HG03108 (cell line): ENCODE measurements around the gene ITGB3.
"Not testable (repeated sequence)": the region's sequence is repeated elsewhere in the genome, so short reads cannot be mapped to it uniquely, and the experiment has no call there.

ENCODE experiments used
- ATAC-seq: cut with Tn5 transposase; IDR thresholded peaks from one replicate; pipeline ENCODE4 v1.9.1; 2021; ENCODE audit warnings: moderate library complexity; ENCODE audit not compliant: unreplicated experiment

ITGB3 gene

GRCh38 chr17:47253541-47254402 lies at the start of gene ITGB3:
TSS of gene ITGB3 (plus strand) at chr17:47253827. CDS start at chr17:47253862, 35 bp downstream.
- peak; percentile 69 for ATAC-seq

- no peak for ATAC-seq
These were observed 49.5 kb upstream of the ITGB3 start for GRCh38 chr17:47203984-47204721.

- peak; percentile 37 for ATAC-seq
These were observed 48.8 kb upstream of the ITGB3 start for GRCh38 chr17:47204722-47205418.

GRCh38 chr17:47205419-47205963 lies 48.1 kb upstream of the ITGB3 start:
- ATAC-seq, result peak; percentile 44

GRCh38 chr17:47207143-47208067 lies 46.2 kb upstream of the ITGB3 start:
- ATAC-seq, result no peak

GRCh38 chr17:47208744-47209488 lies 44.7 kb upstream of the ITGB3 start, which contains the start of gene MYL4:
TSS of gene MYL4 (plus strand) at chr17:47209348. CDS start at chr17:47209423, 75 bp downstream.
- no peak for ATAC-seq

- ATAC-seq, result no peak
These were observed 44.1 kb upstream of the ITGB3 start for GRCh38 chr17:47209499-47209898.

- ATAC-seq, result no peak
These were observed 43.5 kb upstream of the ITGB3 start for GRCh38 chr17:47210105-47210504.

- ATAC-seq, result no peak
These were observed 42.8 kb upstream of the ITGB3 start for GRCh38 chr17:47210779-47211178.

- no peak for ATAC-seq
These were observed 41.2 kb upstream of the ITGB3 start for GRCh38 chr17:47212458-47212857.

GRCh38 chr17:47213540-47213939 lies 40.1 kb upstream of the ITGB3 start:
- ATAC-seq, result no peak

GRCh38 chr17:47214931-47215330 lies 38.7 kb upstream of the ITGB3 start:
- ATAC-seq, result no peak

GRCh38 chr17:47216821-47217220 lies 36.8 kb upstream of the ITGB3 start:
- not testable (repeated sequence) for ATAC-seq

GRCh38 chr17:47217279-47217678 lies 36.3 kb upstream of the ITGB3 start:
- not testable (repeated sequence) for ATAC-seq

- ATAC-seq, result no peak
These were observed 34.7 kb upstream of the ITGB3 start for GRCh38 chr17:47218896-47219430.

GRCh38 chr17:47219621-47220475 lies 33.8 kb upstream of the ITGB3 start:
- ATAC-seq, result no peak

GRCh38 chr17:47220531-47220999 lies 33.1 kb upstream of the ITGB3 start:
- no peak for ATAC-seq

- ATAC-seq, result no peak
These were observed 32.5 kb upstream of the ITGB3 start for GRCh38 chr17:47221154-47221553.
